WI38 (cell line): ENCODE results near the gene SDK2.

Source experiments
- H3K4me3 ChIP-seq: 2 replicates; pipeline ENCODE4 v1.5.1; 2011; ENCODE audit warnings: low read depth, mild to moderate bottlenecking, control low read depth, low read length
- CTCF ChIP-seq: IDR thresholded peaks from 2 replicates; pipeline ENCODE4 v1.5.1; 2012; ENCODE audit warnings: low read depth, mild to moderate bottlenecking, control low read depth, low read length

The SDK2 gene

GRCh38 chr17:73391331-73392265 is 252.6 kb downstream of the SDK2 start:
- TF ChIP-seq CTCF: no peak
- H3K4me3 ChIP-seq: no peak overlapping the region

GRCh38 chr17:73390851-73391250 is 253.4 kb downstream of the SDK2 start:
- TF ChIP-seq CTCF: no peak
- H3K4me3 ChIP-seq: no peak overlapping the region

GRCh38 chr17:73390221-73390620 is 254.0 kb downstream of the SDK2 start:
- no peak for TF ChIP-seq CTCF
- no peak overlapping the region for H3K4me3 ChIP-seq

GRCh38 chr17:73389411-73389810 is 254.8 kb downstream of the SDK2 start:
- no peak for TF ChIP-seq CTCF

GRCh38 chr17:73388578-73388905 is 255.7 kb downstream of the SDK2 start:
- no peak overlapping the region for H3K4me3 ChIP-seq

More at GRCh38 chr17:73389411-73389810, 254.8 kb downstream of the SDK2 start:
- H3K4me3 ChIP-seq: no peak overlapping the region

GRCh38 chr17:73387746-73388577 is 256.3 kb downstream of the SDK2 start:
- no peak overlapping the region for H3K4me3 ChIP-seq
- no peak for TF ChIP-seq CTCF

More at GRCh38 chr17:73388578-73388905, 255.7 kb downstream of the SDK2 start:
- no peak for TF ChIP-seq CTCF

- H3K4me3 ChIP-seq: no peak overlapping the region
- no peak for TF ChIP-seq CTCF
Observed at GRCh38 chr17:73386561-73386960, 257.7 kb downstream of the SDK2 start.
